22Rv1 (cell line): ENCODE data around the gene GCSAM.

Experiments
- H3K27ac ChIP-seq: fragments of 450-650 bp; 2 replicates; pipeline ENCODE4 v1.5.1; 2017
- CTCF ChIP-seq: fragments of 450-650 bp; IDR thresholded peaks from 2 replicates; pipeline ENCODE4 v1.5.1; 2017; ENCODE audit warnings: mild to moderate bottlenecking
- ZFX ChIP-seq: fragments of 450-650 bp; IDR thresholded peaks from 2 replicates; pipeline ENCODE4 v1.6.1; 2017; ENCODE audit warnings: antibody characterized with exemption, borderline replicate concordance

The GCSAM gene

GRCh38 chr3:112136046-112136445, 3.0 kb upstream of the GCSAM start:
- no peak overlapping the region for H3K27ac ChIP-seq
- no peak for TF ChIP-seq ZFX
- TF ChIP-seq CTCF, result no peak

- 0 out of 2 replicates have a peak overlapping the region, but pooled peaks have one; percentile 8 for H3K27ac ChIP-seq
- TF ChIP-seq CTCF, result no peak
- no peak for TF ChIP-seq ZFX
Observed at GRCh38 chr3:112134335-112135124, 1.5 kb upstream of the GCSAM start.

- no peak overlapping the region for H3K27ac ChIP-seq
- TF ChIP-seq CTCF (no peak), ZFX (no peak)
Observed at GRCh38 chr3:112133626-112134334, 732 bp upstream of the GCSAM start.

GRCh38 chr3:112132554-112132953, 494 bp downstream of the GCSAM start:
- TF ChIP-seq ZFX (no peak), CTCF (no peak)
- H3K27ac ChIP-seq, result no peak overlapping the region

- no peak overlapping the region for H3K27ac ChIP-seq
- no peak for TF ChIP-seq CTCF
- TF ChIP-seq ZFX, result no peak
Observed at GRCh38 chr3:112132088-112132487, 960 bp downstream of the GCSAM start.

- H3K27ac ChIP-seq, result no peak overlapping the region
- no peak for TF ChIP-seq ZFX
- TF ChIP-seq CTCF, result no peak
Observed at GRCh38 chr3:112131111-112131510, 1.9 kb downstream of the GCSAM start.

- TF ChIP-seq ZFX, result no peak
- TF ChIP-seq CTCF, result no peak
- H3K27ac ChIP-seq, result no peak overlapping the region
Observed at GRCh38 chr3:112130638-112130993, 2.4 kb downstream of the GCSAM start.
